Neural cell (in vitro differentiated cells): Measurements from ENCODE around the gene BLMH. TPM values are rescaled to one million over a fixed set of nuclear protein-coding genes. Genes with fewer than 3 reads are reported as not detected.

Experiments used
- H2AFZ ChIP-seq: fragments of 200-600, 300-800 bp; sonication (generic), shearing (Covaris generic); 2 replicates; pipeline ENCODE4 v1.6.0; 2014; ENCODE audit warnings: low read depth, mild to moderate bottlenecking, antibody characterized with exemption, low read length, moderate library complexity
- H3F3A ChIP-seq: fragments of 200-600 bp; shearing (Covaris generic); 2 replicates; pipeline ENCODE4 v1.6.1; 2016; ENCODE audit warnings: mild to moderate bottlenecking, moderate library complexity, mixed read lengths, antibody characterized with exemption, low read length; ENCODE audit not compliant: insufficient read depth, poor library complexity, severe bottlenecking
- H3K27ac ChIP-seq: fragments of 200-600, 300-800 bp; sonication (generic), shearing (Covaris generic); 2 replicates; pipeline ENCODE4 v1.5.1; 2014; ENCODE audit warnings: mild to moderate bottlenecking, low read length, moderate library complexity
- H3K27me3 ChIP-seq: fragments of 300-800, 200-600 bp; sonication (generic), shearing (Covaris generic); 2 replicates; pipeline ENCODE4 v1.6.0; 2014; ENCODE audit warnings: mild to moderate bottlenecking, low read depth, low read length, moderate library complexity; ENCODE audit not compliant: insufficient read depth
- H3K36me3 ChIP-seq: fragments of 300-800, 200-600 bp; sonication (generic), shearing (Covaris generic); 2 replicates; pipeline ENCODE4 v1.5.1; 2014; ENCODE audit warnings: mild to moderate bottlenecking, antibody characterized with exemption, low read length, moderate library complexity; ENCODE audit not compliant: insufficient read depth
- H3K4me2 ChIP-seq: fragments of 300-800, 200-600 bp; sonication (generic), shearing (Covaris generic); 2 replicates; pipeline ENCODE4 v1.6.0; 2014; ENCODE audit warnings: mild to moderate bottlenecking, low read length
- H3K4me3 ChIP-seq: fragments of 300-800, 200-600 bp; sonication (generic), shearing (Covaris generic); 2 replicates; pipeline ENCODE4 v1.5.1; 2014; ENCODE audit warnings: mild to moderate bottlenecking, low read length, moderate library complexity
- H3K79me2 ChIP-seq: fragments of 200-600 bp; shearing (Covaris generic); replicated peaks from 2 replicates; pipeline ENCODE4 v1.6.0; 2014; ENCODE audit warnings: mild to moderate bottlenecking, low read length, moderate library complexity; ENCODE audit not compliant: insufficient read depth
- H3K9ac ChIP-seq: fragments of 300-800, 200-600 bp; sonication (generic), shearing (Covaris generic); 2 replicates; pipeline ENCODE4 v1.6.1; 2016; ENCODE audit warnings: mild to moderate bottlenecking, low read length, mixed read lengths
- H3K9me2 ChIP-seq: fragments of 200-600 bp; shearing (Covaris generic); 2 replicates; pipeline ENCODE4 v1.6.1; 2016; ENCODE audit warnings: mild to moderate bottlenecking, low read length, mixed read lengths; ENCODE audit not compliant: insufficient read depth
- H3K9me3 ChIP-seq: fragments of 200-600, 300-800 bp; sonication (generic), shearing (Covaris generic); 2 replicates; pipeline ENCODE4 v1.6.1; 2016; ENCODE audit warnings: mild to moderate bottlenecking, mixed run types, low read length, moderate library complexity, mixed read lengths
- H4K20me1 ChIP-seq: fragments of 200-600 bp; shearing (Covaris generic); 2 replicates; pipeline ENCODE4 v1.6.1; 2016; ENCODE audit warnings: mild to moderate bottlenecking, mixed run types; ENCODE audit not compliant: insufficient read depth
- EP300 ChIP-seq: fragments of 450-650 bp; conservative IDR thresholded peaks from 2 replicates; pipeline ENCODE4 v1.6.1; 2014; ENCODE audit warnings: antibody characterized with exemption, mild to moderate bottlenecking, moderate library complexity; ENCODE audit not compliant: poor library complexity, severe bottlenecking
- EZH2 ChIP-seq: fragments of 200-600, 300-800 bp; shearing (Covaris generic), sonication (generic); IDR thresholded peaks from 2 replicates; pipeline ENCODE4 v1.6.1; 2014; ENCODE audit warnings: antibody characterized with exemption, low read length, borderline replicate concordance, mild to moderate bottlenecking; ENCODE audit not compliant: insufficient read depth, poor library complexity, severe bottlenecking
- MXI1 ChIP-seq: fragments of 450-650 bp; conservative IDR thresholded peaks from 2 replicates; pipeline ENCODE4 v1.6.1; 2014; ENCODE audit warnings: antibody characterized with exemption, mild to moderate bottlenecking; ENCODE audit not compliant: poor library complexity, severe bottlenecking
- POLR2AphosphoS5 ChIP-seq: IDR thresholded peaks from 2 replicates; pipeline ENCODE4 v1.6.1; 2012
- RAD21 ChIP-seq: fragments of 450-650 bp; conservative IDR thresholded peaks from 2 replicates; pipeline ENCODE4 v1.6.1; 2014; ENCODE audit warnings: antibody characterized with exemption, mild to moderate bottlenecking, moderate library complexity
- SMC3 ChIP-seq: fragments of 450-650 bp; conservative IDR thresholded peaks from 2 replicates; pipeline ENCODE4 v1.6.1; 2014; ENCODE audit warnings: antibody characterized with exemption, mild to moderate bottlenecking, moderate library complexity; ENCODE audit not compliant: poor library complexity
- TAF1 ChIP-seq: IDR thresholded peaks from 2 replicates; pipeline ENCODE4 v1.6.1; 2012; ENCODE audit warnings: low read depth
- polyA plus RNA-seq: library from polyadenylated mRNA; depleted of rRNA; stranded (reverse); fragments of >200 nt; gene quantifications from 2 replicates; pipeline ENCODE4 v1.2.3, GENCODE V29; 2014
- TF ChIP-seq, protein P1 (sequence below): IDR thresholded peaks from 2 replicates; pipeline ENCODE4 v1.6.1; 2012; ENCODE audit warnings: borderline replicate concordance
- TF ChIP-seq, protein P2 (sequence below): fragments of 450-650 bp; IDR thresholded peaks from 2 replicates; pipeline ENCODE4 v1.5.1; 2014; ENCODE audit warnings: antibody characterized with exemption, mild to moderate bottlenecking, moderate library complexity; ENCODE audit not compliant: poor library complexity, severe bottlenecking

The BLMH gene
- polyA plus RNA-seq, 1 donor from 2014 or later = 44.3 TPM

DNA sequence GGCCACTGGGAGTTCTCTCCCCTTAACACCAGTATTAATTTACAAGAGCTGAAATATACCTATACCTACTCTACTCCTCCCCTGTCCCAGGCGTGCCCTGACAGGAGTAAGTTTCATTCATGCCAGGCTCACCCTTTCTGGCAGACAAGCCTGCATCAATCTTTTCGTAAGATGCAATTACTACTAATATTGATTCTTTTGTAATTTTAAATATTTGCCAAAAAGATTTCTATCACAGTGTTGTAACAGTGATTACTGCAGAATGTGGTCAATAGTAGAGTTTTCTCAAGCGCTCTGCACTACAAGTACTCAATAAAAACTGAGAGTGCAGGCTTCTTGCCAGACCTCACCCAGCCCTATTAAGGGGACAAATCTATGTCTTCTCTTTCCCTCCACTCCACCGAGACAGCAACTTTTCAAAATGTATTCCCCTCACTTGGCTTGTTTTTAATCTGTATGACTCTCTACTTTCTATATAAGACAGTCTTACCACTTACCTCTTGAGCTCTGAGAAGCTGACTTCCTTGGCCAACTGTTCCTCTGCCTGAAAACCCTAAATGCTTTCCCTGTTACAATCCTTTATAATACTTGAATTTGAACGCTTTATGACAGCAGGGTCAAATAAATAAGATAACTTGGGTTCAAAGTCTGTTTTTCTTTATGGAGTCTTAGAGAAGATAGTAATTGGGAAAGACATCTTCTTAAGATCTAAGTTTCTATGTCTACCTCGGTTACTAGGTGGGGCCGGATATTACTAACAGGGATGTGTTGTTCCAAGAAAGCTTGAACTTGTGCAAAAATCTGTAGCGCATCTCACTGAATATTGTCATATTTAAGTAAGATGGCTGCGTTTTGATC lies 42.0 kb upstream of the BLMH start, which contains the start of gene TMIGD1:
TSS of gene TMIGD1 (minus strand) at position 555 of the 858 bp plus-strand sequence. CDS start 1,924 bp downstream, outside the sequence.
- H3K36me3 ChIP-seq = no peaks in the 10 kb centered on the region
- H3K9ac ChIP-seq = no peak within 1 kb of the TSS
- H3K9me2 ChIP-seq = no peaks in the 10 kb centered on the region
- H3K27ac ChIP-seq = no peak within 1 kb of the TSS
- H4K20me1 ChIP-seq = no peaks in the 10 kb centered on the region
- TF ChIP-seq MXI1 (no peak), EP300 (no peak), POLR2AphosphoS5 (no peak), RAD21 (no peak), SMC3 (no peak), EZH2 (no peak), TAF1 (no peak)
- TF ChIP-seq, protein P1, sequence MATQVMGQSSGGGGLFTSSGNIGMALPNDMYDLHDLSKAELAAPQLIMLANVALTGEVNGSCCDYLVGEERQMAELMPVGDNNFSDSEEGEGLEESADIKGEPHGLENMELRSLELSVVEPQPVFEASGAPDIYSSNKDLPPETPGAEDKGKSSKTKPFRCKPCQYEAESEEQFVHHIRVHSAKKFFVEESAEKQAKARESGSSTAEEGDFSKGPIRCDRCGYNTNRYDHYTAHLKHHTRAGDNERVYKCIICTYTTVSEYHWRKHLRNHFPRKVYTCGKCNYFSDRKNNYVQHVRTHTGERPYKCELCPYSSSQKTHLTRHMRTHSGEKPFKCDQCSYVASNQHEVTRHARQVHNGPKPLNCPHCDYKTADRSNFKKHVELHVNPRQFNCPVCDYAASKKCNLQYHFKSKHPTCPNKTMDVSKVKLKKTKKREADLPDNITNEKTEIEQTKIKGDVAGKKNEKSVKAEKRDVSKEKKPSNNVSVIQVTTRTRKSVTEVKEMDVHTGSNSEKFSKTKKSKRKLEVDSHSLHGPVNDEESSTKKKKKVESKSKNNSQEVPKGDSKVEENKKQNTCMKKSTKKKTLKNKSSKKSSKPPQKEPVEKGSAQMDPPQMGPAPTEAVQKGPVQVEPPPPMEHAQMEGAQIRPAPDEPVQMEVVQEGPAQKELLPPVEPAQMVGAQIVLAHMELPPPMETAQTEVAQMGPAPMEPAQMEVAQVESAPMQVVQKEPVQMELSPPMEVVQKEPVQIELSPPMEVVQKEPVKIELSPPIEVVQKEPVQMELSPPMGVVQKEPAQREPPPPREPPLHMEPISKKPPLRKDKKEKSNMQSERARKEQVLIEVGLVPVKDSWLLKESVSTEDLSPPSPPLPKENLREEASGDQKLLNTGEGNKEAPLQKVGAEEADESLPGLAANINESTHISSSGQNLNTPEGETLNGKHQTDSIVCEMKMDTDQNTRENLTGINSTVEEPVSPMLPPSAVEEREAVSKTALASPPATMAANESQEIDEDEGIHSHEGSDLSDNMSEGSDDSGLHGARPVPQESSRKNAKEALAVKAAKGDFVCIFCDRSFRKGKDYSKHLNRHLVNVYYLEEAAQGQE = no peak
- TF ChIP-seq, protein P2, sequence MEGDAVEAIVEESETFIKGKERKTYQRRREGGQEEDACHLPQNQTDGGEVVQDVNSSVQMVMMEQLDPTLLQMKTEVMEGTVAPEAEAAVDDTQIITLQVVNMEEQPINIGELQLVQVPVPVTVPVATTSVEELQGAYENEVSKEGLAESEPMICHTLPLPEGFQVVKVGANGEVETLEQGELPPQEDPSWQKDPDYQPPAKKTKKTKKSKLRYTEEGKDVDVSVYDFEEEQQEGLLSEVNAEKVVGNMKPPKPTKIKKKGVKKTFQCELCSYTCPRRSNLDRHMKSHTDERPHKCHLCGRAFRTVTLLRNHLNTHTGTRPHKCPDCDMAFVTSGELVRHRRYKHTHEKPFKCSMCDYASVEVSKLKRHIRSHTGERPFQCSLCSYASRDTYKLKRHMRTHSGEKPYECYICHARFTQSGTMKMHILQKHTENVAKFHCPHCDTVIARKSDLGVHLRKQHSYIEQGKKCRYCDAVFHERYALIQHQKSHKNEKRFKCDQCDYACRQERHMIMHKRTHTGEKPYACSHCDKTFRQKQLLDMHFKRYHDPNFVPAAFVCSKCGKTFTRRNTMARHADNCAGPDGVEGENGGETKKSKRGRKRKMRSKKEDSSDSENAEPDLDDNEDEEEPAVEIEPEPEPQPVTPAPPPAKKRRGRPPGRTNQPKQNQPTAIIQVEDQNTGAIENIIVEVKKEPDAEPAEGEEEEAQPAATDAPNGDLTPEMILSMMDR = no peak
- H3K9me3 ChIP-seq = no peaks in the 10 kb centered on the region
- no peaks in the 10 kb centered on the region for H3K79me2 ChIP-seq
- H3F3A ChIP-seq = no peaks in the 10 kb centered on the region
- H3K4me3 ChIP-seq = no peak within 1 kb of the TSS
- H2AFZ ChIP-seq = no peak within 1 kb of the TSS
- no peaks in the 10 kb centered on the region for H3K27me3 ChIP-seq
- H3K4me2 ChIP-seq = no peak within 1 kb of the TSS

DNA sequence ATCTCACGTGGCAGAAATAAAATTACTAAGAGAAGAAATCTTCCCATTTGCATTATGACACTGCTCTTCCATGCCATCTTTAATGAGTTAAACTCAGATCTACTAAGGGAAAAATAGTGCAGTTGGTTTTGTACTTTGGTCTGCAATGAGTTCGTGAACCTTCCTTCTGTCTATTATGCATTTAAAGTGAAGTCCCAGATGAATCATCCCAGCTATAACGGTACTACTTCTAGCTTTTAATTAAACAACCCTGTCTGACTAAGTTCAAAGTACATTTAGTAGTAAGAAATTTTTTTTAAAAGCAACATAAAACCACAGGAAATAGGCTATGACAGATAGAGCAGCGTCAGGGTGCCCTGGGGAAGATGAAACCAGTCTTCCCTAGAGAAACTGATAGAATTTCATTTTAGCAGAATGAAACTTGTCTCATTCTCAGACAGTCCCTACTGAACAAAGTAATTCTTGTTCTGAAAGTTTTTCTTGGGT lies 40.4 kb upstream of the BLMH start:
- no peak overlapping the region for H2AFZ ChIP-seq
- no peak overlapping the region for H3K27ac ChIP-seq
- no peaks in the 10 kb centered on the region for H3K9me3 ChIP-seq
- H3K9ac ChIP-seq = no peak overlapping the region
- TF ChIP-seq, protein P1 = no peak
- TF ChIP-seq SMC3 = no peak
- H3K4me2 ChIP-seq = no peak overlapping the region
- H3K36me3 ChIP-seq = no peaks in the 10 kb centered on the region
- no peaks in the 10 kb centered on the region for H3K79me2 ChIP-seq
- no peaks in the 10 kb centered on the region for H3K27me3 ChIP-seq
- H3K4me3 ChIP-seq = no peak overlapping the region
- H4K20me1 ChIP-seq = no peaks in the 10 kb centered on the region
- no peaks in the 10 kb centered on the region for H3F3A ChIP-seq
- H3K9me2 ChIP-seq = no peaks in the 10 kb centered on the region
